K562 (cell line): ENCODE results near the gene DHDDS. TPM values are rescaled to one million over a fixed set of nuclear protein-coding genes. Genes with fewer than 3 reads are reported as not detected.

Experiments used
- CHD4 ChIP-seq: fragments of 200-600 bp; sonication (generic); IDR thresholded peaks from 3 replicates; pipeline ENCODE4 v1.6.1; 2012; ENCODE audit warnings: low read depth, mild to moderate bottlenecking, mixed read lengths, low read length, inconsistent platforms; ENCODE audit not compliant: insufficient read depth, insufficient replicate concordance, poor library complexity, severe bottlenecking
- CREB5 ChIP-seq: fragments of 250-450 bp; sonication (Bioruptor Pico); IDR thresholded peaks from 2 replicates; pipeline ENCODE4 v1.5.0; 2020; ENCODE audit warnings: mild to moderate bottlenecking
- DMBX1 ChIP-seq: fragments of 250-450 bp; sonication (Bioruptor Pico); IDR thresholded peaks from 2 replicates; pipeline ENCODE4 v1.8.0; 2022; ENCODE audit warnings: inconsistent platforms, mild to moderate bottlenecking, moderate library complexity, borderline replicate concordance
- MCM3 ChIP-seq: fragments of 450-650 bp; IDR thresholded peaks from 2 replicates; pipeline ENCODE4 v1.6.1; 2016
- NELFE ChIP-seq: IDR thresholded peaks from 2 replicates; pipeline ENCODE4 v1.6.1; 2011; ENCODE audit warnings: mild to moderate bottlenecking; ENCODE audit not compliant: insufficient read depth, insufficient read length
- RBM34 ChIP-seq: fragments of 200-400 bp; formaldehyde crosslinking; IDR thresholded peaks from 2 replicates; pipeline ENCODE4 v1.6.1; 2018; ENCODE audit warnings: low read length, borderline replicate concordance; ENCODE audit not compliant: insufficient read depth
- REST ChIP-seq, 2 experiments: fragments of 450-650 bp; formaldehyde crosslinking in 1 of 2; IDR thresholded peaks; 2 replicates each; pipeline versions ENCODE4 v1.4.0 to v1.6.1; 2014 to 2020; ENCODE audit warnings: mild to moderate bottlenecking in 2 of 2, borderline replicate concordance in 1 of 2, low read depth in 1 of 2
- SETDB1 ChIP-seq: IDR thresholded peaks from one replicate; pipeline ENCODE4 v1.6.1; 2012; ENCODE audit warnings: low read length, control low read depth, inconsistent platforms
- SMAD3 ChIP-seq: fragments of 450-650 bp; formaldehyde crosslinking; conservative IDR thresholded peaks from 2 replicates; pipeline ENCODE4 v1.4.0; 2020; ENCODE audit warnings: mild to moderate bottlenecking
- SUPT5H ChIP-seq: fragments of 450-650 bp; IDR thresholded peaks from 2 replicates; pipeline ENCODE4 v1.6.1; 2016
- TAF7 ChIP-seq: fragments of 450-650 bp; IDR thresholded peaks from 2 replicates; pipeline ENCODE4 v1.6.1; 2016; ENCODE audit warnings: missing genetic modification characterization, missing compliant biosample characterization
- ZBTB34 ChIP-seq: fragments of 250-450 bp; sonication (Bioruptor Pico); IDR thresholded peaks from 2 replicates; pipeline ENCODE4 v1.8.0; 2021; ENCODE audit warnings: mild to moderate bottlenecking, moderate library complexity
- ZNF507 ChIP-seq: conservative IDR thresholded peaks from 2 replicates; pipeline ENCODE4 v1.6.1; 2017; ENCODE audit warnings: missing genetic modification characterization, missing compliant biosample characterization
- ZNF57 ChIP-seq: fragments of 450-650 bp; formaldehyde crosslinking; IDR thresholded peaks from 2 replicates; pipeline ENCODE4 v1.4.0; 2020; ENCODE audit warnings: mild to moderate bottlenecking, moderate library complexity
- polyA plus RNA-seq, 8 experiments: library from polyadenylated mRNA; depleted of rRNA in 4 of 8; stranded (reverse) in 5 of 8; unstranded in 3 of 8; fragments of >200 nt; fragmentation: Nextera tagmentation in 2 of 8; fragmentation: Illumina TruSeq in 1 of 8; extraction: Ambion mirVana in 2 of 8; extraction: Trizol in 1 of 8; gene quantifications; 2 replicates each; pipeline versions ENCODE4 v1.2.1 to v1.2.3, GENCODE V29; 2011 to 2014; ENCODE audit warnings: inconsistent platforms in 1 of 8, missing spikeins in 1 of 8
- total RNA-seq, 7 experiments: library from RNA; depleted of rRNA in 6 of 7; stranded (reverse); fragments of >200 nt in 6 of 7; fragmentation: Illumina TruSeq in 2 of 7; extraction: Trizol in 2 of 7; gene quantifications; 2 replicates each; pipeline versions ENCODE4 v1.2.1 to v1.2.3, GENCODE V29; 2011 to 2021; ENCODE audit warnings: low replicate concordance in 1 of 7

DHDDS gene
- total and polyA plus RNA-seq, 9 of the 15 experiments (the other 6 are each of a cell fraction or from before 2014, with no cell fraction given), result 33.3 to 55.0 (median 44.3) TPM

- TF ChIP-seq NELFE (no peak), CREB5 (no peak), SETDB1 (no peak), REST (IDR thresholded peaks at IDR 0.05; ENCODE audit: borderline replicate concordance) (peak; percentile 100), REST (CRISPR knock-in tag; IDR thresholded peaks at IDR 0.05; ENCODE audit: low read depth) (peak; percentile 87), ZNF507 (no peak), MCM3 (no peak), ZNF57 (CRISPR knock-in tag) (no peak), SUPT5H (peak; percentile 88), SMAD3 (CRISPR knock-in tag) (no peak), CHD4 (no peak), DMBX1 (CRISPR knock-in tag) (no peak), TAF7 (tag) (peak; percentile 52; the same call in 1 of the 2 replicates), ZBTB34 (CRISPR knock-in tag) (peak; percentile 10; the same call in 1 of the 2 replicates), RBM34 (no peak)
Observed at GRCh38 chr1:26472320-26472900, 40.3 kb downstream of the DHDDS start, which contains the start of gene HMGN2 (continued).
